Right renal cortex interstitium (tissue), 3 donors: ENCODE results near the gene TNFSF18. TPM values are rescaled to one million over a fixed set of nuclear protein-coding genes. Genes with fewer than 3 reads are reported as not detected.

Experiments used
- polyA plus RNA-seq, 3 donors: library from polyadenylated mRNA; unstranded; fragments of 120-200 nt; gene quantifications; one replicate each; pipeline ENCODE4 v1.2.1, GENCODE V29; 2013; ENCODE audit not compliant: insufficient read length in 3 of 3

Gene TNFSF18
- polyA plus RNA-seq, 3 donors = 0.08 to 0.23 (median 0.10) TPM

Other genes with a start within 250 kb of the TNFSF18 start
- gene TNFSF4, start 156.4 kb upstream of the TNFSF18 start, polyA plus RNA-seq = 1 to 10 TPM; 1.7 to 2.2 (median 2.0) TPM